Fibroblast of lung (primary cell): ENCODE data around the gene LEKR1. TPM values are rescaled to one million over a fixed set of nuclear protein-coding genes. Genes with fewer than 3 reads are reported as not detected.

ENCODE experiments used
- DNase-seq, 2 donors: peaks; one replicate each; pipeline versions ENCODE4 v3.0.0 to v3.0.0-alpha.2; 2010; ENCODE audit warnings: low read depth in 2 of 2
- H2AFZ ChIP-seq: 2 replicates; pipeline ENCODE4 v1.5.1; 2012; ENCODE audit warnings: low read length, control low read depth, inconsistent platforms
- H3K27ac ChIP-seq: 2 replicates; pipeline ENCODE4 v1.5.1; 2011; ENCODE audit warnings: low read length, control low read depth; ENCODE audit not compliant: insufficient read depth
- H3K27me3 ChIP-seq: 2 replicates; pipeline ENCODE4 v1.5.1; 2011; ENCODE audit warnings: mild to moderate bottlenecking, low read length; ENCODE audit not compliant: control insufficient read depth, insufficient read depth
- H3K36me3 ChIP-seq: 2 replicates; pipeline ENCODE4 v1.5.1; 2011; ENCODE audit warnings: low read length; ENCODE audit not compliant: control insufficient read depth, insufficient read depth
- H3K4me1 ChIP-seq: 2 replicates; pipeline ENCODE4 v1.5.1; 2011; ENCODE audit warnings: low read length; ENCODE audit not compliant: control insufficient read depth, insufficient read depth; ENCODE audit errors: extremely low read depth
- H3K4me2 ChIP-seq: 2 replicates; pipeline ENCODE4 v1.5.1; 2011; ENCODE audit warnings: low read length, control low read depth; ENCODE audit not compliant: insufficient read depth; ENCODE audit errors: extremely low read depth
- H3K4me3 ChIP-seq, 4 experiments: fragments of 200-600 bp in 1 of 4; sonication (generic) in 1 of 4; replicated peaks in 1 of 4; 2 replicates each; pipeline ENCODE4 v1.5.1; 2011 to 2016; ENCODE audit warnings: low read length in 4 of 4, low read depth in 3 of 4, mild to moderate bottlenecking in 3 of 4, control low read depth in 2 of 4, inconsistent platforms in 1 of 4, mixed read lengths in 1 of 4; ENCODE audit not compliant: insufficient read depth in 1 of 4; ENCODE audit errors: control extremely low read depth in 1 of 4
- H3K79me2 ChIP-seq: 2 replicates; pipeline ENCODE4 v1.5.1; 2012; ENCODE audit warnings: mild to moderate bottlenecking, low read length, inconsistent platforms; ENCODE audit not compliant: control insufficient read depth, insufficient read depth
- H3K9ac ChIP-seq: 2 replicates; pipeline ENCODE4 v1.5.1; 2011; ENCODE audit warnings: mild to moderate bottlenecking, low read length, control low read depth; ENCODE audit not compliant: insufficient read depth
- H3K9me3 ChIP-seq: 2 replicates; pipeline ENCODE4 v1.5.1; 2012; ENCODE audit warnings: low read depth, low read length; ENCODE audit not compliant: control insufficient read depth, insufficient read depth
- H4K20me1 ChIP-seq: 2 replicates; pipeline ENCODE4 v1.5.1; 2011; ENCODE audit warnings: low read length; ENCODE audit not compliant: control insufficient read depth, insufficient read depth; ENCODE audit errors: extremely low read depth
- EZH2 ChIP-seq: IDR thresholded peaks from 2 replicates; pipeline ENCODE4 v1.5.1; 2012; ENCODE audit warnings: low read length, control low read depth, mild to moderate bottlenecking; ENCODE audit errors: missing control alignments
- polyA plus RNA-seq, 2 donors: library from polyadenylated mRNA; depleted of rRNA in 1 of 2; stranded (reverse) in 1 of 2; unstranded in 1 of 2; fragments of >200 nt; gene quantifications; 2 replicates each; pipeline ENCODE4 v1.2.1, GENCODE V29; 2011 to 2012; ENCODE audit warnings: missing spikeins in 1 of 2
- total RNA-seq: library from RNA; depleted of rRNA; stranded (reverse); fragments of >200 nt; gene quantifications from 2 replicates; pipeline ENCODE4 v1.2.1, GENCODE V29; 2014
- TF ChIP-seq, protein P1 (sequence below), 2 donors: IDR thresholded peaks in 1 of 2; conservative IDR thresholded peaks in 1 of 2; 1 replicate in 1 of 2; 2 replicates in 1 of 2; pipeline ENCODE4 v1.5.1; 2011 to 2012; ENCODE audit warnings: low read length in 2 of 2, control low read depth in 1 of 2, inconsistent platforms in 1 of 2, low read depth in 1 of 2, mild to moderate bottlenecking in 1 of 2

LEKR1 gene
- total and polyA plus RNA-seq, 2 donors (not counting 1 experiment from before 2014, with no cell fraction given) = 0.28 to 1.3 TPM

DNA sequence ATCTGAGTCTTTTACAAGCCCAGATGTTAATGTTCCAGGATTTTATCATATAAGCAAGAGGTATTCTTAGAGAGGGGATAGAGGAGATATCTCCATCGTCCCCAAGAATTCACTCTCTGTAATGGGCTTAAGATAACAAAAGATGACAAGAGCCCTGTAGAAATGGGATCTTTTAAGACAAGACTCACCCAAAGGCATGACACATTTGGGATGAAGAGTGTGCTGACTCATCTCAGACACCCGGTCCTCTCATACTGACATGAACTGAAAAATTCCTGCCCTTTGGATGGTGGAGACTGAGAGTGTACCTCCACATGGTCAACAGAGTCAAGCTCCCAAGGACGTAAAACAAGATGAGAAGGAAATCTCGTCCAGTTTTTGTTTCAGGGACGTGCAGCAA is 11.0 kb downstream of the LEKR1 start:
- no peaks in the 10 kb centered on the region for H3K4me1 ChIP-seq

DNA sequence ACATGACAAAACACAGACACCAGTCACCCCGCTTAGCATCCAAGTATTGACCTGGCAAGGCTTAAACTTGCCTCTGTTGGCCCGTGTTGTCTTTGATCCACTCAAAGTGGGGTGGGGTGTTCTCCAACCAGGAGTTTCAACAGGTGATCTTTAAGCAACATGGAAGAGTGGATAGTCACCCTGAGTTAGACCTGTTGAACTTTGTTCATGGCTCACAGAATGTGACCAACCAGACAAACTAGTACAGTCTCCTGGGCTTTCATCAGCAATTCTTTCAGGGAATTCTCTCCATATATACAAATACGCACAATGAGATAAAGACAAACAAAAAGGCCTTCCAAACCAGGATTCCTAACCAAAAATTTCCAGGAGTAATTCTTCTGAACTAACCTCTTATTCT is 11.9 kb downstream of the LEKR1 start:
- no peak for DNase-seq
- no peaks in the 10 kb centered on the region for H3K4me1 ChIP-seq
- TF ChIP-seq, protein P1, sequence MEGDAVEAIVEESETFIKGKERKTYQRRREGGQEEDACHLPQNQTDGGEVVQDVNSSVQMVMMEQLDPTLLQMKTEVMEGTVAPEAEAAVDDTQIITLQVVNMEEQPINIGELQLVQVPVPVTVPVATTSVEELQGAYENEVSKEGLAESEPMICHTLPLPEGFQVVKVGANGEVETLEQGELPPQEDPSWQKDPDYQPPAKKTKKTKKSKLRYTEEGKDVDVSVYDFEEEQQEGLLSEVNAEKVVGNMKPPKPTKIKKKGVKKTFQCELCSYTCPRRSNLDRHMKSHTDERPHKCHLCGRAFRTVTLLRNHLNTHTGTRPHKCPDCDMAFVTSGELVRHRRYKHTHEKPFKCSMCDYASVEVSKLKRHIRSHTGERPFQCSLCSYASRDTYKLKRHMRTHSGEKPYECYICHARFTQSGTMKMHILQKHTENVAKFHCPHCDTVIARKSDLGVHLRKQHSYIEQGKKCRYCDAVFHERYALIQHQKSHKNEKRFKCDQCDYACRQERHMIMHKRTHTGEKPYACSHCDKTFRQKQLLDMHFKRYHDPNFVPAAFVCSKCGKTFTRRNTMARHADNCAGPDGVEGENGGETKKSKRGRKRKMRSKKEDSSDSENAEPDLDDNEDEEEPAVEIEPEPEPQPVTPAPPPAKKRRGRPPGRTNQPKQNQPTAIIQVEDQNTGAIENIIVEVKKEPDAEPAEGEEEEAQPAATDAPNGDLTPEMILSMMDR (conservative IDR thresholded peaks at IDR 0.05 in 1 of 2, IDR thresholded peaks at IDR 0.05 in 1 of 2; ENCODE audit: low read depth in 1 of 2, low read length in 2 of 2) = no peak
- no peak for TF ChIP-seq EZH2
- H3K4me3 ChIP-seq = no peak overlapping the region
- no peak overlapping the region for H2AFZ ChIP-seq
- no peak overlapping the region for H3K4me2 ChIP-seq
- no peak overlapping the region for H3K27ac ChIP-seq
- no peaks in the 10 kb centered on the region for H4K20me1 ChIP-seq
- no peaks in the 10 kb centered on the region for H3K36me3 ChIP-seq
- no peaks in the 10 kb centered on the region for H3K9me3 ChIP-seq
- H3K9ac ChIP-seq = no peak overlapping the region
- no peaks in the 10 kb centered on the region for H3K27me3 ChIP-seq
- H3K79me2 ChIP-seq = no peaks in the 10 kb centered on the region

More for the DNA sequence above, 11.0 kb downstream of the LEKR1 start:
- H3K36me3 ChIP-seq = no peaks in the 10 kb centered on the region
- H3K79me2 ChIP-seq = no peaks in the 10 kb centered on the region
- no peaks in the 10 kb centered on the region for H3K27me3 ChIP-seq
- H3K4me2 ChIP-seq = no peak overlapping the region
- H4K20me1 ChIP-seq = no peaks in the 10 kb centered on the region
- no peak for TF ChIP-seq EZH2
- TF ChIP-seq, protein P1 (conservative IDR thresholded peaks at IDR 0.05 in 1 of 2, IDR thresholded peaks at IDR 0.05 in 1 of 2; ENCODE audit: low read depth in 1 of 2, low read length in 2 of 2) = no peak
- no peaks in the 10 kb centered on the region for H3K9me3 ChIP-seq
- H3K4me3 ChIP-seq = no peak overlapping the region
- H3K27ac ChIP-seq = no peak overlapping the region
- peak in 1 of 2 donors; percentile 49 for DNase-seq
- no peak overlapping the region for H2AFZ ChIP-seq
- H3K9ac ChIP-seq = no peak overlapping the region

DNA sequence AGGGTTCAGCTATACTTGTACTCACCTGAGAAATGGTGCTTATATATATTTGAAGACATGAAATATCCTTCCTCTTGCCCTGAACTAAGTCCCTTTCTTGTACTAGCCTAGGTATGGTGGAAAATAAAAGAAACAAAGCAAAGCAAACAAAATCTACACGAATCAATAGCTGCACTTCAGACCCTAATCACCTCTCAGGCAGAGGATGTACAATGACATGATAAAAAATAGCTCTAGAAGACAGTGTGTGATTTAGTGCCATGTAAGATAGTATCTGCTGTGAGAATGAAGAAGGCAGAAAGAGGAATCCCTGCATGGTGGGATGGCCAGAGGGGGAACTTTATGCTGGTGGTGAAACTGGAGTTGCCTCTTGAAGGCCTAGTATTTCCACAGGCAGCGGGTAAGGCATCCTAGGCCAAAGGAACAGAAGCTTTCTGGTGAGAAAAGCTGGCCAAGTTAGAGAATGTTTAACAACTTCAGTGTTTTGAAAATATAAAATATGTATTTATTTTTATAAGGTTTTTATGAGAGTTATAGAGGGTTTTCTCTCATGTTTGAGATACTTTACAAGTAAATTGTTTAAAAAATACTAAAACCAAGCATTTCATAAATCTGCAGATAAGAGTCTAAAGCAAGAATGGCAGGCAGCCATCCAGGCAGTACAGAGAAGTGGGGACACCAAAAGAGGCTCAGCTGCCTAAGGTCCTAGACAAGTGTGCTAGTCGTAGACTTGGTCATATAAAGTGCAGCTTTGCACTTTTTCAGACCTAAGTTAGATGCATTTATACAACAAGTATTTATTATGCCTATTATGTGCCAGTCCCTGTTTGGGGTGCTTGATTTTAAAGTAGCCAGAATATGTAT is 14.9 kb downstream of the LEKR1 start:
- TF ChIP-seq, protein P1 (conservative IDR thresholded peaks at IDR 0.05 in 1 of 2, IDR thresholded peaks at IDR 0.05 in 1 of 2; ENCODE audit: low read depth in 1 of 2, low read length in 2 of 2) = no peak
- TF ChIP-seq EZH2 = no peak
- DNase-seq = no peak
- Histone ChIP-seq H3K4me2 (no peak overlapping the region), H3K27me3 (no peaks in the 10 kb centered on the region), H2AFZ (no peak overlapping the region), H3K79me2 (no peaks in the 10 kb centered on the region), H3K9ac (no peak overlapping the region), H3K36me3 (no peaks in the 10 kb centered on the region), H3K4me1 (no peaks in the 10 kb centered on the region), H3K27ac (no peak overlapping the region), H3K9me3 (no peaks in the 10 kb centered on the region), H3K4me3 (no peak overlapping the region), H4K20me1 (no peaks in the 10 kb centered on the region)
